Breast epithelium (tissue), 3 donors: ENCODE data around the gene PLCE1.

Source experiments
- POLR2A ChIP-seq: fragments of 450-650 bp; IDR thresholded peaks from one replicate; pipeline ENCODE4 v1.6.1; 2016; ENCODE audit warnings: antibody characterized with exemption, mild to moderate bottlenecking, moderate library complexity
- POLR2AphosphoS5 ChIP-seq, 3 donors: sonication (generic); formaldehyde crosslinking; IDR thresholded peaks; one replicate each; pipeline ENCODE4 v1.6.1; 2017; ENCODE audit warnings: antibody characterized with exemption in 3 of 3
- TF ChIP-seq, protein P1 (sequence below), 3 donors: fragments of 450-650 bp; IDR thresholded peaks; one replicate each; pipeline ENCODE4 v1.5.1; 2016 to 2017; ENCODE audit warnings: antibody characterized with exemption in 3 of 3, mild to moderate bottlenecking in 3 of 3, moderate library complexity in 3 of 3

GRCh38 chr10:93945819-93946218 lies 47.9 kb upstream of the PLCE1 start:
- TF ChIP-seq, protein P1, sequence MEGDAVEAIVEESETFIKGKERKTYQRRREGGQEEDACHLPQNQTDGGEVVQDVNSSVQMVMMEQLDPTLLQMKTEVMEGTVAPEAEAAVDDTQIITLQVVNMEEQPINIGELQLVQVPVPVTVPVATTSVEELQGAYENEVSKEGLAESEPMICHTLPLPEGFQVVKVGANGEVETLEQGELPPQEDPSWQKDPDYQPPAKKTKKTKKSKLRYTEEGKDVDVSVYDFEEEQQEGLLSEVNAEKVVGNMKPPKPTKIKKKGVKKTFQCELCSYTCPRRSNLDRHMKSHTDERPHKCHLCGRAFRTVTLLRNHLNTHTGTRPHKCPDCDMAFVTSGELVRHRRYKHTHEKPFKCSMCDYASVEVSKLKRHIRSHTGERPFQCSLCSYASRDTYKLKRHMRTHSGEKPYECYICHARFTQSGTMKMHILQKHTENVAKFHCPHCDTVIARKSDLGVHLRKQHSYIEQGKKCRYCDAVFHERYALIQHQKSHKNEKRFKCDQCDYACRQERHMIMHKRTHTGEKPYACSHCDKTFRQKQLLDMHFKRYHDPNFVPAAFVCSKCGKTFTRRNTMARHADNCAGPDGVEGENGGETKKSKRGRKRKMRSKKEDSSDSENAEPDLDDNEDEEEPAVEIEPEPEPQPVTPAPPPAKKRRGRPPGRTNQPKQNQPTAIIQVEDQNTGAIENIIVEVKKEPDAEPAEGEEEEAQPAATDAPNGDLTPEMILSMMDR (IDR thresholded peaks at IDR 0.05) = no peak
- TF ChIP-seq POLR2AphosphoS5 (IDR thresholded peaks at IDR 0.05) = no peak
- TF ChIP-seq POLR2A = no peak
